Suprapubic skin (tissue), 4 donors: ENCODE results near the gene ABLIM2. TPM values are rescaled to one million over a fixed set of nuclear protein-coding genes. Genes with fewer than 3 reads are reported as not detected.

ENCODE experiments used
- DNase-seq, 2 donors: peaks; one replicate each; pipeline ENCODE4 v3.0.0-alpha.2; 2019; ENCODE audit warnings: low spot score in 2 of 2
- H3K27ac ChIP-seq: fragments of 200-600 bp; sonication (generic); one replicate; pipeline ENCODE4 v1.5.1; 2019
- H3K27me3 ChIP-seq: fragments of 200-600 bp; sonication (generic); one replicate; pipeline ENCODE4 v1.5.1; 2019
- H3K36me3 ChIP-seq: fragments of 200-600 bp; sonication (generic); one replicate; pipeline ENCODE4 v1.5.1; 2019
- H3K4me1 ChIP-seq: fragments of 200-600 bp; sonication (generic); one replicate; pipeline ENCODE4 v1.5.1; 2019
- H3K4me3 ChIP-seq: fragments of 200-600 bp; sonication (generic); one replicate; pipeline ENCODE4 v1.5.1; 2019; ENCODE audit warnings: mild to moderate bottlenecking
- H3K9me3 ChIP-seq: fragments of 200-600 bp; sonication (generic); one replicate; pipeline ENCODE4 v1.5.1; 2019
- CTCF ChIP-seq, 2 donors: fragments of 200-600 bp in 1 of 2; fragments of 450-650 bp in 1 of 2; sonication (generic) in 1 of 2; IDR thresholded peaks; one replicate each; pipeline ENCODE4 v1.5.1; 2016 to 2019; ENCODE audit warnings: antibody characterized with exemption in 2 of 2, mild to moderate bottlenecking in 1 of 2, moderate library complexity in 1 of 2
- EP300 ChIP-seq: sonication (generic); formaldehyde crosslinking; IDR thresholded peaks from one replicate; pipeline ENCODE4 v1.6.1; 2017; ENCODE audit warnings: antibody characterized with exemption
- POLR2A ChIP-seq, 2 donors: fragments of 450-650 bp; IDR thresholded peaks; one replicate each; pipeline ENCODE4 v1.6.1; 2017; ENCODE audit warnings: antibody characterized with exemption in 2 of 2, mild to moderate bottlenecking in 2 of 2, moderate library complexity in 2 of 2
- POLR2AphosphoS5 ChIP-seq, 3 donors: sonication (generic); formaldehyde crosslinking; IDR thresholded peaks; one replicate each; pipeline ENCODE4 v1.6.1; 2017; ENCODE audit warnings: antibody characterized with exemption in 3 of 3
- WGBS: methylation state at CpG from one replicate; pipeline ENCODE4 v1.1.5; 2018; 5-methylcytosine and 5-hydroxymethylcytosine counted together
- total RNA-seq, 4 donors: library from RNA; depleted of rRNA; stranded (reverse); fragments of >200 nt; gene quantifications; one replicate each; pipeline ENCODE4 v1.1.0, GENCODE V29; 2016

The ABLIM2 gene
- total RNA-seq, 4 donors from 2014 or later = 11.2 to 16.9 (median 13.3) TPM

GRCh38 chr4:8001564-8002355 is 156.9 kb downstream of the ABLIM2 start:
- DNase-seq = no peak
- Histone ChIP-seq H3K27me3 (no peaks in the 10 kb centered on the region), H3K36me3 (peaks cover 15% of the 10 kb centered on the region), H3K4me3 (no peak overlapping the region), H3K9me3 (no peaks in the 10 kb centered on the region), H3K4me1 (no peaks in the 10 kb centered on the region), H3K27ac (no peak overlapping the region)
- WGBS = 80% methylated on average over 14 of the region's 15 CpGs
- TF ChIP-seq POLR2AphosphoS5 (IDR thresholded peaks at IDR 0.05) (no peak), CTCF (IDR thresholded peaks at IDR 0.05) (no peak), POLR2A (IDR thresholded peaks at IDR 0.05) (no peak), EP300 (no peak)

- Histone ChIP-seq H3K9me3 (no peaks in the 10 kb centered on the region), H3K4me1 (no peaks in the 10 kb centered on the region), H3K27ac (no peak overlapping the region), H3K27me3 (no peaks in the 10 kb centered on the region), H3K36me3 (peaks cover 14% of the 10 kb centered on the region), H3K4me3 (no peak overlapping the region)
- TF ChIP-seq POLR2A (IDR thresholded peaks at IDR 0.05) (no peak), CTCF (IDR thresholded peaks at IDR 0.05) (no peak), EP300 (no peak), POLR2AphosphoS5 (IDR thresholded peaks at IDR 0.05) (no peak)
- WGBS = 96% methylated on average over 4 of the region's 25 CpGs
- no peak for DNase-seq
These were observed 157.7 kb downstream of the ABLIM2 start for GRCh38 chr4:8000721-8001491.

- no peaks in the 10 kb centered on the region for H3K27me3 ChIP-seq
- H3K9me3 ChIP-seq = no peaks in the 10 kb centered on the region
- peaks cover 7% of the 10 kb centered on the region for H3K36me3 ChIP-seq
- TF ChIP-seq EP300 (no peak), CTCF (IDR thresholded peaks at IDR 0.05) (no peak), POLR2AphosphoS5 (IDR thresholded peaks at IDR 0.05) (no peak), POLR2A (IDR thresholded peaks at IDR 0.05) (no peak)
- no peak for DNase-seq
- no peak overlapping the region for H3K27ac ChIP-seq
- H3K4me3 ChIP-seq = no peak overlapping the region
- 93% methylated on average over 4 of the region's 8 CpGs for WGBS
- H3K4me1 ChIP-seq = no peaks in the 10 kb centered on the region
These were observed 158.4 kb downstream of the ABLIM2 start for GRCh38 chr4:8000247-8000646.

- TF ChIP-seq POLR2AphosphoS5 (IDR thresholded peaks at IDR 0.05) (no peak), CTCF (IDR thresholded peaks at IDR 0.05) (no peak), POLR2A (IDR thresholded peaks at IDR 0.05) (no peak), EP300 (no peak)
- WGBS = no CpG with 5 or more reads among the region's 8 CpGs
These were observed 158.9 kb downstream of the ABLIM2 start for GRCh38 chr4:7999695-8000094.

GRCh38 chr4:7999279-7999678 is 159.3 kb downstream of the ABLIM2 start:
- DNase-seq = no peak
- TF ChIP-seq CTCF (IDR thresholded peaks at IDR 0.05) (no peak), EP300 (no peak), POLR2AphosphoS5 (IDR thresholded peaks at IDR 0.05) (no peak), POLR2A (IDR thresholded peaks at IDR 0.05) (no peak)
- no peak overlapping the region for H3K27ac ChIP-seq
- H3K4me3 ChIP-seq = no peak overlapping the region
- no peaks in the 10 kb centered on the region for H3K4me1 ChIP-seq
- H3K36me3 ChIP-seq = no peaks in the 10 kb centered on the region
- H3K27me3 ChIP-seq = no peaks in the 10 kb centered on the region
- H3K9me3 ChIP-seq = no peaks in the 10 kb centered on the region
- WGBS = 97% methylated on average over 7 of the region's 7 CpGs

More at GRCh38 chr4:7999695-8000094, 158.9 kb downstream of the ABLIM2 start:
- no peak overlapping the region for H3K4me3 ChIP-seq
- H3K27me3 ChIP-seq = no peaks in the 10 kb centered on the region
- no peaks in the 10 kb centered on the region for H3K9me3 ChIP-seq
- no peak overlapping the region for H3K27ac ChIP-seq
- peaks cover 3% of the 10 kb centered on the region for H3K36me3 ChIP-seq
- no peaks in the 10 kb centered on the region for H3K4me1 ChIP-seq
- no peak for DNase-seq
